ENCODE data around the gene AKR1C4. TPM values are rescaled to one million over a fixed set of nuclear protein-coding genes. Genes with fewer than 3 reads are reported as not detected.

Gene AKR1C4
- total and polyA plus RNA-seq, 2 of the 8 experiments (the other 6 are each of a cell fraction or from before 2014, with no cell fraction given) = not detected

DNA sequence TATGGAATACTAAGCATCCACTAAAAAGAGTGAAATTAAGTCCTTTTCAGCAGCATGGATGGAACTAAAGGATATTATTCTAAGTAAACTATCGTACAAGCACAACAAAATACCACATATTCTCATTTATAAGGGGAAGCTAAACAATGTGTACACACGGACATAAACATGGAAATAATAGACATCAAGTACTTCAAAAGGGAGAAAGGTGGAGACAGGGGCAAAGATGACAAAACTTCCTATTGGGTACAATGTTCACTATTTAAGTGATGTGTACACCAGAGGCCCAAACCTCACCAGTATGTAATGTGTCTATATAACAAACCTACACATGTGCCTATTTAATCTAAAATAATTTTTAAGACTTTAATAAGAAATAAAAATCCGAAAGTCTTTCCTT lies 2.2 kb upstream of the AKR1C4 start:
- no peak overlapping the region for H4K5ac ChIP-seq (ENCODE audit: insufficient read length, low read depth, low read length)
- H4K20me1 ChIP-seq (replicated peaks in 1 of 2; ENCODE audit: control insufficient read depth in 1 of 2, insufficient read depth in 2 of 2, low read length in 2 of 2) = no peaks in the 10 kb centered on the region
- no peaks in the 10 kb centered on the region for H3K23me2 ChIP-seq (ENCODE audit: low read depth, low read length)
- no peaks in the 10 kb centered on the region for H3K27me3 ChIP-seq (replicated peaks in 1 of 4; ENCODE audit: control insufficient read depth in 3 of 4, extremely low read depth in 1 of 4, insufficient read depth in 3 of 4, low read length in 3 of 4)
- H3K9ac ChIP-seq (replicated peaks in 1 of 4; ENCODE audit: extremely low read depth in 1 of 4, low read depth in 3 of 4, low read length in 3 of 4) = no peak overlapping the region
- TF ChIP-seq CBX5 (IDR thresholded peaks at IDR 0.05; ENCODE audit: low read depth, low read length) (no peak), SIRT6 (IDR thresholded peaks at IDR 0.05; ENCODE audit: low read length) (no peak), PHF8 (conservative IDR thresholded peaks at IDR 0.05; ENCODE audit: low read depth, low read length) (no peak), HDAC2 (IDR thresholded peaks at IDR 0.05; ENCODE audit: borderline replicate concordance in 1 of 2, low read depth in 2 of 2, low read length in 2 of 2) (no peak), CHD2 (IDR thresholded peaks at IDR 0.05; ENCODE audit: low read length) (no peak)
- no peak overlapping the region for H3K4me3 ChIP-seq (ENCODE audit: extremely low read depth in 1 of 4, insufficient read depth in 2 of 4, low read depth in 3 of 4, low read length in 4 of 4)
- no peaks in the 10 kb centered on the region for H3K9me3 ChIP-seq (ENCODE audit: insufficient read depth in 2 of 2, low read depth in 1 of 2, low read length in 1 of 2)
- 86% methylated on average over 3 of the region's 3 CpGs; no CpG with 5 or more reads in 1 of the 2 experiments for WGBS, 2 experiments (ENCODE audit: extremely low coverage in 1 of 2, insufficient coverage in 1 of 2, insufficient read length in 1 of 2, insufficient replicate concordance in 2 of 2, low coverage in 1 of 2, low lambda C conversion rate in 2 of 2, missing lambda C conversion rate in 1 of 2)
- no peak overlapping the region for H2BK120ac ChIP-seq (replicated peaks; ENCODE audit: low read depth, low read length)
- no peak overlapping the region for H3K56ac ChIP-seq (replicated peaks; ENCODE audit: insufficient read length, low read depth, low read length)
- POLR2A ChIA-PET (ENCODE audit: partially characterized antibody) = no interaction called here
- no peak overlapping the region for H2AK5ac ChIP-seq (ENCODE audit: low read depth, low read length)
- no peaks in the 10 kb centered on the region for H3K36me3 ChIP-seq (ENCODE audit: control insufficient read depth in 2 of 4, insufficient read depth in 4 of 4, low read length in 3 of 4)
- H4K91ac ChIP-seq (replicated peaks; ENCODE audit: insufficient read length, low read length) = no peak overlapping the region
- no peak overlapping the region for H3K14ac ChIP-seq (ENCODE audit: insufficient read length)
- no peak overlapping the region for H2BK15ac ChIP-seq (ENCODE audit: low read length)
- H3K23ac ChIP-seq (ENCODE audit: insufficient read length) = no peak overlapping the region
- no peak overlapping the region for H2BK20ac ChIP-seq (ENCODE audit: low read length)
- CTCF ChIA-PET (ENCODE audit: partially characterized antibody) = interaction anchor here (1.0 to 1.4 kb wide), 2 partner anchors 89 to 345 kb away, joined by 4 read pairs; no protein-coding TSS in a partner anchor
- H2BK5ac ChIP-seq (ENCODE audit: low read depth, low read length) = no peak overlapping the region
- no peak overlapping the region for H3K4ac ChIP-seq (replicated peaks; ENCODE audit: insufficient read length, low read depth, low read length)
- H3K18ac ChIP-seq (ENCODE audit: extremely low read depth, low read length) = no peak overlapping the region
- peaks cover 0 to 3% (median 0%) of the 10 kb centered on the region in 4 experiments; a peak in 1 of 7 replicates for H3K4me1 ChIP-seq (replicated peaks in 1 of 4; ENCODE audit: control insufficient read depth in 3 of 4, insufficient read depth in 4 of 4, low read length in 3 of 4)
- H3K27ac ChIP-seq (ENCODE audit: low read depth, low read length) = no peak overlapping the region
- no peak for DNase-seq (ENCODE audit: low read depth in 1 of 2, low spot score in 2 of 2)
- no peak overlapping the region for H2AFZ ChIP-seq (ENCODE audit: low read length)
- no peak overlapping the region for H3K4me2 ChIP-seq (ENCODE audit: insufficient read depth in 1 of 2, low read depth in 2 of 2, low read length in 2 of 2)
- no peak overlapping the region for H4K8ac ChIP-seq (ENCODE audit: extremely low read depth, insufficient read depth, low read length)
- H3K79me1 ChIP-seq (ENCODE audit: low read depth, low read length) = no peaks in the 10 kb centered on the region
- H3K79me2 ChIP-seq (ENCODE audit: control insufficient read depth in 1 of 2, insufficient read depth in 2 of 2, low read length in 2 of 2) = no peaks in the 10 kb centered on the region
- no peak for FAIRE-seq
- H2BK12ac ChIP-seq (ENCODE audit: low read depth, low read length) = no peak overlapping the region

All from H1 (cell line).